NB4 (cell line): ENCODE data around the gene RNF145.

ENCODE experiments used
- MYC ChIP-seq: IDR thresholded peaks from 2 replicates; pipeline ENCODE4 v1.6.1; 2011; ENCODE audit warnings: low read depth, low read length
- POLR2A ChIP-seq: IDR thresholded peaks from 2 replicates; pipeline ENCODE4 v1.6.1; 2011; ENCODE audit warnings: mild to moderate bottlenecking; ENCODE audit not compliant: insufficient read length; ENCODE audit errors: extremely low read depth
- TF ChIP-seq, protein P1 (sequence below): IDR thresholded peaks from one replicate; pipeline ENCODE4 v1.5.1; 2012; ENCODE audit warnings: low read depth, low read length

DNA sequence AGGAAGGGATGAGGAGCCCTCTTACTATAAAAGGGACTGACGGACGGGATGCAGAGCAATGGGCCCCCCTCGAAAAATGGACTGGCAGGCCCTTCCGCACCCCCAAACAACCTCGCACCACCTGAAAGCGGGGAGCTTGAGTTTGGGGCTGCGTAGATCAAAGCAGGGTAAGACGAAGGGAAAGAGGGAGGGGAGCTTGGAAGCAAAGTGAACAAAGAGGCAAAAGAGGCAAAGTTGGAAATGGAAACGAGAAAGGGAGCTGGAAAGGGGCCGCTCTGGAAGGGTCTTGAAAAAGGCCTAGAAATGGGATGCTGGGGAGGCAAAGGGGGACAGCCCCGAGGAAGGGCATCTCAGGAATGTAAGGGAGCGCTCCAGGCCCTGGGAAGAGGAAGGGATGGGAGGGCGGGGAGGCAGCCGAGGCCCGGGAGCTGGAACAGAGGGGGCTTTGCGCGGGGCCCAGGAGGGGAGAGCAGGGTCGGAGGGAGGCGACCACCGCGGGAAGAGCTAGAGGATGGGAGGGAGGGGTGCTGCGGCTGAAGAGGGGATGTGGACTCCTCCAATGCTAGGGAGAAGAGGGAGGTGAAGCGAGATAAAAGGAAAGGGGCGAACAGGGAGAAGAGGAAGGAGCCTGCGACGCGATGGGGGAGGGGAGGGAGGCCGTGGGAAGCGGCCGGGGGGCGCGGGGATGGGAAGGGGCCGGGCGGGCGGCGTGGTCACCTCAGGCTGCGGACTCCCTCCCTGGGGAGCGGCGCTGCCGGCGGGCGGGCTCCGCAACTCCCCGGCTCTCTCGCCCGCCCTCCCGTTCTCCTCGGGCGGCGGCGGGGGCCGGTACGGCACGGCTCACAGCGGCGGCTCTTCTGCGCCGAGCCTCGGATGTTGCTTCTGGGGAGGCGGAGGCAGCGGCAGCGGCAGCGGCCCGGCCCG is 577 bp downstream of the RNF145 start:
- TF ChIP-seq, protein P1, sequence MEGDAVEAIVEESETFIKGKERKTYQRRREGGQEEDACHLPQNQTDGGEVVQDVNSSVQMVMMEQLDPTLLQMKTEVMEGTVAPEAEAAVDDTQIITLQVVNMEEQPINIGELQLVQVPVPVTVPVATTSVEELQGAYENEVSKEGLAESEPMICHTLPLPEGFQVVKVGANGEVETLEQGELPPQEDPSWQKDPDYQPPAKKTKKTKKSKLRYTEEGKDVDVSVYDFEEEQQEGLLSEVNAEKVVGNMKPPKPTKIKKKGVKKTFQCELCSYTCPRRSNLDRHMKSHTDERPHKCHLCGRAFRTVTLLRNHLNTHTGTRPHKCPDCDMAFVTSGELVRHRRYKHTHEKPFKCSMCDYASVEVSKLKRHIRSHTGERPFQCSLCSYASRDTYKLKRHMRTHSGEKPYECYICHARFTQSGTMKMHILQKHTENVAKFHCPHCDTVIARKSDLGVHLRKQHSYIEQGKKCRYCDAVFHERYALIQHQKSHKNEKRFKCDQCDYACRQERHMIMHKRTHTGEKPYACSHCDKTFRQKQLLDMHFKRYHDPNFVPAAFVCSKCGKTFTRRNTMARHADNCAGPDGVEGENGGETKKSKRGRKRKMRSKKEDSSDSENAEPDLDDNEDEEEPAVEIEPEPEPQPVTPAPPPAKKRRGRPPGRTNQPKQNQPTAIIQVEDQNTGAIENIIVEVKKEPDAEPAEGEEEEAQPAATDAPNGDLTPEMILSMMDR = no peak
- TF ChIP-seq POLR2A = no peak
- no peak for TF ChIP-seq MYC
